Measurements from ENCODE around the gene AKR1B1.

Gene AKR1B1

GRCh38 chr7:134452991-134453473 lies 5.9 kb downstream of the AKR1B1 start:
- no peak for DNase-seq (ENCODE audit: low read depth)
- H3K4me3 ChIP-seq (ENCODE audit: low read depth, low read length) = no peak overlapping the region
- no peak for TF ChIP-seq CTCF (conservative IDR thresholded peaks at IDR 0.05; ENCODE audit: low read depth, low read length)

- DNase-seq (ENCODE audit: low read depth) = peak; percentile 34
- no peak for TF ChIP-seq CTCF (conservative IDR thresholded peaks at IDR 0.05; ENCODE audit: low read depth, low read length)
- H3K4me3 ChIP-seq (ENCODE audit: low read depth, low read length) = no peak overlapping the region
These were observed 6.5 kb downstream of the AKR1B1 start for GRCh38 chr7:134452419-134452838.

DNA sequence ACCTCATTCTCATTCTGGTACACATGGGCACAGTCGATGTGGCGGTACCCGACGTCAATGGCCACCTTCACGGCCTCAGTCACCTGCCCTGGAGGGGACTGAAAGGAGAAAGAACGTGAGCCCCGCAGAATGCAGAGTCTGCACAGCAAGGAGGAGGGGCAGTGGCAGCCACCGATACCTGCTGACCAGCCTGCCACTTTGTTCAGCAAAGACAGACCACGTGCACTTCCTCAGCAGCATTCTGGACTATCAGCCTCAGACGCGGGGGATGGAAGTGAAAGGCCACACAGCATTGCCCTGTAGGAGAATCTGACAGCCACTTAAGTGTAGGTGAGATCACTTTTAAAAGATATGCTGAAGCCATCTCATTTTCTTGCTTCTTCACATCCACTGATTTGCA lies 7.2 kb downstream of the AKR1B1 start:
- DNase-seq (ENCODE audit: low read depth) = no peak
- no peak overlapping the region for H3K4me3 ChIP-seq (ENCODE audit: low read depth, low read length)
- no peak for TF ChIP-seq CTCF (conservative IDR thresholded peaks at IDR 0.05; ENCODE audit: low read depth, low read length)

GRCh38 chr7:134450294-134451000 lies 8.5 kb downstream of the AKR1B1 start:
- H3K4me3 ChIP-seq (ENCODE audit: low read depth, low read length) = no peak overlapping the region
- no peak for TF ChIP-seq CTCF (conservative IDR thresholded peaks at IDR 0.05; ENCODE audit: low read depth, low read length)

DNA sequence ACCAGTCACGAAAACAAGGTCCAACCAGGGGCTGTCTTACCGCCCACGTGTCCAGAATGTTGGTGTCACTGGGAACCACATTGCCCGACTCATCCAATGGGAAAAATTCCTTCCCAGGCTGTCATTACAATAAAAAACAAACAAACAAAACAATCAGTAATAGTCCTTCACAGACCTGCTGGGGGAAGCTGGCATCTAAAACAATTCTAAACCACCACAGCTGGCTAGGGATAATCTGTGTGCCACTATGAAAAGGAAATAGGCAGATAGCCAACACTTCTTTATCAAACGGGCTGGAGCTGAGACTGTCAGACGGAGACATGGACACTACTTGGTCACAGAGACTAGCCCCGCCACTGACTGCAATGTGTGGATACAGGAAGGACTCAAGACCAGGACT lies 9.2 kb downstream of the AKR1B1 start:
- H3K4me3 ChIP-seq (ENCODE audit: low read depth, low read length) = no peak overlapping the region
- DNase-seq (ENCODE audit: low read depth) = no peak
- TF ChIP-seq CTCF (conservative IDR thresholded peaks at IDR 0.05; ENCODE audit: low read depth, low read length) = no peak

More at GRCh38 chr7:134450294-134451000, 8.5 kb downstream of the AKR1B1 start:
- DNase-seq (ENCODE audit: low read depth) = no peak

- TF ChIP-seq CTCF (conservative IDR thresholded peaks at IDR 0.05; ENCODE audit: low read depth, low read length) = no peak
- DNase-seq (ENCODE audit: low read depth) = peak; percentile 84
- H3K4me3 ChIP-seq (ENCODE audit: low read depth, low read length) = no peak overlapping the region
These were observed 10.3 kb downstream of the AKR1B1 start for GRCh38 chr7:134448356-134449229.

Measured in choroid plexus epithelial cell (primary cell).